ENCODE data around the gene TYW1.

GRCh38 chr7:66957595-66958290 lies 38.9 kb upstream of the TYW1 start:
- TF ChIP-seq POLR2AphosphoS5 (IDR thresholded peaks at IDR 0.05; ENCODE audit: low read depth, low read length) (peak; percentile 38; the same call in 1 of the 2 replicates), SPI1 (IDR thresholded peaks at IDR 0.05; ENCODE audit: low read depth, low read length) (no peak), POLR2A (IDR thresholded peaks at IDR 0.05; ENCODE audit: low read depth, low read length) (peak; percentile 44; the same call in 1 of the 2 replicates), PAX5 (IDR thresholded peaks at IDR 0.05; ENCODE audit: insufficient read depth, low read length, severe bottlenecking) (no peak), TAF1 (IDR thresholded peaks at IDR 0.05; ENCODE audit: low read depth, low read length) (no peak), POU2F2 (IDR thresholded peaks at IDR 0.05; ENCODE audit: low read depth, low read length) (no peak)

Data from GM12891 (cell line).